Activated naive CD4-positive, alpha-beta T cell treated with anti-CD3 and anti-CD28 coated beads, Interleukin-2, amount 50 U/mL, for 16 hours (primary cell): ENCODE data around the gene DPP7.

ENCODE experiments used
- DNase-seq: peaks from one replicate; pipeline ENCODE4 v3.0.0-alpha.2; 2020

DPP7 gene

DNA sequence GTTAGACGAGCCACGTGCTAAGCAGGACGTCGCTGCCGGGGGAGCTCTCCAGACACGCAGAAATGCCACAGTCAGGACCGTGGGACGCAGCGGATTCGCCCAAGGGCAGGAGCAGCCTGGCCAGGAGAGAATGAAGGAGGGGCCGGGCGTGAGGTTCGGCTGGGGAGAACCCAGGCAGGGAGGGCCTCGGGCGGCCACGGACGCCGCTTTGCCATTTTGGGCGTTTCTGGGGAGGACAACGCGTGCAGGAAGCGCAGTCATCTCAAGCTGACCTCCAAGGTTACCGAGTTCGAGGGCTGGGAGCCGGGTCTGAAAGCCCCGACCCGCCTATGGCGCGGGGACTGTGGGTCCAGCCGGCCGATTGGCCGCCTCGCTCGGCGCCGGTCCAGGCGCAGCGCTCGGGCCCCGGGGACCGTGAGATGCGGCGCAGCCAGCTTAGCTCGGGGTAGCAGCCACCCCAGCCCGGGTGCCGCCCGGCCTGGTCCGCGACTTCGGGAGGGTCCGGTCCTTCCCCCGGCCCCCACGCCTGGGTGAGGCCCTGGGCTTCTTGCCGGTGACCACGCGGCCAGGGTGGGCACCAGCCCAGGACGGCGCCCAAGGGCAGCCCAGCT lies 28.5 kb downstream of the DPP7 start:
- peak; percentile 38 for DNase-seq

DNA sequence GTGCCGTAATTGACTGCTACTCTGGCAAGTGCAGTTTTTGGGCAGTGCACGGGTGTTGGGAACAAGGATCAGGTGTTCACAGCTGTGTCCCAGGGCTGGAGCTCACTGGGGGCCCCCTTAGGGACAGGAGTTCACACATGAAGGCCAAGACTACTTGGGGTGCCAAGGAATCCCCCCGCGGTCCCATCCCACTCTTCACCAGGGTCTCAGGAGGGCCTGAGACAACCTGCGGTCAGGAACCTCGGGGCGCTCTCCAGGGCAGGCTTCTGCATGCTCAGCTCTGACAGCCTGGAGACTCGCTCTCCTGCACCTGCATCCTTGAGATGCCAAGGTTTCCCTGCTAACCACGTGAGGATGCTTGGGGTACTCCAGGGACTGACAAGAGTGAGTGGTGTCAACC lies 30.0 kb downstream of the DPP7 start:
- no peak for DNase-seq

DNA sequence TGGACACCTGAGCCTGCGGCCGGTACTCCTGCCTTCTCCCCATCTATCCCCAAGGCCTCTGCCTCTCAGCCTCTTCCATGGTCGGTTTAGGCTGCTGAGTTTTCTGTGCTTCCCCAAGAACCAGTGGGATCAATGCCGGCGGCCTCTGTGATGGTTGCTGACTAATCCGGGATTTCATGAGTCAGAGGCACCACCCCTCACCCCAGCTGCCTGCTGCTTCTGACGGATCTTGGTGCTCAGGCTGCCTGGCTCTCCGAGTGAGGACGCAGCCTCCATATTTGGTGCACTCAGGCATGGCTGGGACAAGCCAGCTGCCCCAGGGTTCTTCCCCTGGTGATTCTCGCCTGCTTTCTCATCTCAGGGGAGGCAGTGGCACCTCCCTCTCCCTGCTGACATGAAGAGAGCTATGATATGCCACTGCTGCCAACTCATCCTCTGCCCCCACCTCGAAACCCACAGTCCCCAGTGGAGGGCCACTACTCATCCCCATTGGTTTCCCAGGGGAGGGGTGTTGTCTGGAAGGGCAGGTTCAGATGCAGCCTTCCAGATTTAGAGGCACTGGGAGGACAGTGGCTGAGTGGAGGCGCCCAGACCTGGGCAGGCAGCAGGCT lies 31.0 kb downstream of the DPP7 start:
- DNase-seq = no peak

DNA sequence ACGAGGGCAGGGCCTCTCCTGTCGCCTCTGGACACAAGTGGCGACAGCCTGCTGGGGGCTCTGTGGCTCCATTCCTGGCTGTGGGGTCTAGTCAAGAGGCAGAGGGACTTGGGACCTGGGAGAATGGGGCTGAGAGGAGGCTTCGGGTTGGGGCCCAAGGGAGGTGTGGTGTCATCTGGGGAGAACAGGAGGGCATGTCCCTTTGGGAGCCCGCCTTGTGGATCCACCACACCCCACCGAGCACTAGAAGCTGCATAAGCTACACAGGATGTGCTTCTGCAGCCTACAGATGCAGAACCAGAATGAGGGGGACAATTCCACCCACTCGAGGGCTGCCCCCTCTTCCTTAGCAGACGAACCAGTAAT lies 31.6 kb downstream of the DPP7 start:
- no peak for DNase-seq

DNA sequence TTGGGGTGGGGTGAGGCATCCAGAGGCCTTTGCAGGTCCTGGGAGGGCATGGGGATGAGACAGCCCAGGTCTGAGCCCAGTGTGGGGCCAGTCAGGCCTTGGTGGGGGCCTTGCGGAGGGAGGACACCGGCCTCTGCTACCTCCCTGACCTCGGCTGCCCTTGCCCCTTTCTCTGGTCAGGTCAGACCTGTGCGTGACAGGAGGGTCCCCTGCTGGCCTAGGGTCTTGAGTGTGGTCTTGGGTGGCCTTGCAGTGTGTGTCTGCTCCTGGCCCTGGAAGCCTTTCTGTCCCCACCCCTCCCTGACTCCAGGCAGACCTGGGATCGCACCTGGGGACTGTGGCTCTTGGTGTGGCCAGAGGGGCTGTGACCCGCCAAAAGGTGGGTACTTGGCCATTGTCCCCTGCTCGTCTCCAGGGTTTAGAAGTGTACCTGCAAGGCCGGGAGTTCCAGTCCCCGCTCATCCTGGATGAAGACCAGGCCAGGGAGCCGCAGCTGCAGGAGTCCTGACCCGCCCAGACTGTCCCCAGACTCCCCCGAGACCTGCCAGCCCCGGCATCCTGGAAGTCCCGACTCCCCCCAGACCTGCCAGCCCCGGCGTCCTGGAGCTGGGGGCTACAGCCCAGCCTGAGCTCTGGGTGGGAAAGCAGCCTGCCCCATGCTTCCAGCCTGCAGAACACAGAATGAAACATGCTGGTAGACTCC lies 32.2 kb downstream of the DPP7 start:
- no peak for DNase-seq

DNA sequence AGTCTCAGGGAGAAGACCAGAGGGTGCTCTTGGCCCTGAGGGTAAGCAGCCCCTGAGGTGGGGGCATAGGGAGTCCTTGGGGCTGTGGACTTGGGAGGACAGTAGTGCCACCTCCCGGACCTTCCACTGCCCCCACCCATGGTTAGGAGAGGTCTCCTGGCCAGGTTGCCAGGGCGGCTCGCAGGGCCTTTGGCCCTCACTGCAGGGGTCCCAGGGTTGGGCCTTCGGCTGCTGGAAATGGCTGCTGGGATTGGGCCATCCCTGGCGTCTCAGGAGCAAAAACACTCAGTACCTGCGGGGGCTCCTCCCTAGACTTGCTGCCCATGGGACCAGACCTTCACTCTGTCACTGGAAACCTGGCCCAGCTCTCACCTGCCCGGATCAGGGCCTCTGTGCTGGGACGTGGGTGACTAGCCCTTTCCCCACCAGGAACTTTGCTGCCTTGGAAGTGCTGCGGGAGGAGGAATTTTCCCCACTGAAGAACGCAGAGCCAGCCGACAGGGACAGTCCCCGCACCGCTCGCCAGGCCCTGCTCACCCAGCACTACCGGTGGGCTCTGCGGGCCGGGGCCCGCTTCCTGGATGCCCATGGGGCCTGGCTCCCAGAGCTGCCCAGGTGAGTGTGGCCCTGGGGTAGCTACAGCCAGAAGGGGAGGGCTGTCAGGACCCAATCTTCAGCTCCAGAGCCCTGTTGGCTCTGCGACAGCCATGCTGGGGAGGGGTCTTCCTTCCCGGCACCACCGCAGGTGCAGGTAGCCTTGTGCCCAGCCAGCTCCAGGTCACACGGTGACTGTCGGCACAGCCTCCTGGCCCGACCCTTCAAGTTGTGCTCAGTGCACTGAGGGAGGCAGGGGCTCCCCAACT lies 34.0 kb downstream of the DPP7 start:
- DNase-seq = no peak

DNA sequence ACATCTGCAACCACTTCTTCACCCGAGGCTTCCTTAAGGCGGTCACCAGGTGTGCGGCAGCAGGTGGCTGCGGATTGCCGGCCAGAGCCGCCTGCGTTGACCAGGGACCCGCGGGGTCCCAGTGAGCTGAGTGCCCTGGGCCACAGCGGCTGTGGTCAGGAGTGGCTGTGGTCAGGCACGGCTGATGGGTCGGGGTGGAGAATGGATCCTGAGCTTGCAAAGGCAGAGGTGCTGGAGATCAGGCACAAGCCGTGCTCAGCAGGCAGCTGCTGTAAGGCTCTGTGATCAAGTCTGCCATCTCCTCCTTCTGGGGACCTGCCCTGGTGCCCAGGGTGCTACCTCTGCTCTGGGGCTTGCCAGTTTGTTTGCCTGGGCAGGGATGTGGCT lies 35.1 kb downstream of the DPP7 start:
- DNase-seq = no peak

DNA sequence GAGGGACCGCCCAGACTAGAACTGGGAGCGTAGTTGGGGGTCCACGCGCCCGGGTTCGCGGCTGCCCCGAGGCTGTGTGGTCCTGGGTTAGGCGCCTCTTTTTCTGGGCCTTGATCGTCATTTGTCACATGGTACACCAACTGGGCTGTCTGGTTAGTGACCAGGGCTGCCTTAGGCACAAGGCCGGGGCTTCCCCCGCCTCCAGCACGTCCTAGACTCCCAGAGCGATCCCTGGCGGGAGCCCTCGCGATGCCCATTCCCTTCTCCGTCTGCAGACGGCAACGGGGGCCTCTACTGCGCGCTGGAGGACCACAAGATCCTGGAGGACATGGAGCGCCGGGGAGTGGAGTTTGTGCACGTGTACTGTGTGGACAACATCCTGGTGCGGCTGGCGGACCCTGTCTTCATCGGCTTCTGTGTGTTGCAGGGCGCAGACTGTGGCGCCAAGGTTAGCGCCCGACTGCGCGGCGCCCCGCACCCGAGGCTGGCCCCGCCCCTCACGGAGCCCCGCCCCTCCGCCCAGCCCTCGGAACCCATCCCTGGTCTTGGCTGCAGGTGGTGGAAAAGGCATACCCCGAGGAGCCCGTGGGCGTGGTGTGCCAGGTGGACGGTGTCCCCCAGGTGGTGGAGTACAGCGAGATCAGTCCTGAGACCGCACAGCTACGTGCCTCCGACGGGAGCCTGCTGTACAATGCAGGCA lies 35.7 kb downstream of the DPP7 start:
- no peak for DNase-seq

DNA sequence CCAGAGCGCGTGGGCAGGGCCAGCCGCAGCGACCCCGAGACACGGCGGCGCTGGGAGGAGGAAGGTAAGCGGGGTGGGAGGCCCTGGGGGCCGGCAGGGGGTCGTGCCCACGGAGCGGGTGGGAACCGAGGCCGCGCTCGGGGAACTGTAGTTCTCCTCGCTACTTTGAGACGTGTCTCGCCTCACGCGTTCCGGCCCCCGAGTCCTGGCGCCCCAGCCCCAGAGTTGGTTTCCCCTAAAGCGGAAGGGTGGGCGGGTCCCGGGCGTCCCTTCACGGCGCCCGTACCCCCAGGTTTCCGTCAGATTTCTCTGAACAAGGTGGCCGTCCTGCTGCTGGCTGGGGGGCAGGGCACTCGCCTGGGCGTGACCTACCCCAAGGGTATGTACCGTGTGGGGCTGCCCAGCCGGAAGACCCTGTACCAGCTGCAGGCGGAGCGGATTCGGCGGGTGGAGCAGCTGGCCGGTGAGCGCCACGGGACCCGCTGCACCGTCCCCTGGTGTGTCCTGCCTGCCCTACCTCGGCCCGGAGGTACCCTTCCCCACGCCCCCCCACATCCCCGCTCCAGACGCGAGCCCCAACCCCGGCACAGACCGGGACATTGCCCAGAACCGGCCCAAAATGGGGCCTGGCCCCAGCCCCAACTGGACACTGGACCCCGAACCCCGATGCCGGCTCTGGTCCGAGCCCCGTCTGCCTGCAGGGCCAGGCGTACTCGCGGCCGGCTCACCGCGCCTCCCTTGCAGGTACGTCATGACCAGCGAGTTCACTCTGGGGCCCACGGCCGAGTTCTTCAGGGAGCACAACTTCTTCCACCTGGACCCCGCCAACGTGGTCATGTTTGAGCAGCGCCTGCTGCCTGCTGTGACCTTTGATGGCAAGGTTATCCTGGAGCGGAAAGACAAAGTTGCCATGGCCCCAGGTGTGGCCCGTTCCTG lies 36.5 kb downstream of the DPP7 start:
- DNase-seq = peak; percentile 30

DNA sequence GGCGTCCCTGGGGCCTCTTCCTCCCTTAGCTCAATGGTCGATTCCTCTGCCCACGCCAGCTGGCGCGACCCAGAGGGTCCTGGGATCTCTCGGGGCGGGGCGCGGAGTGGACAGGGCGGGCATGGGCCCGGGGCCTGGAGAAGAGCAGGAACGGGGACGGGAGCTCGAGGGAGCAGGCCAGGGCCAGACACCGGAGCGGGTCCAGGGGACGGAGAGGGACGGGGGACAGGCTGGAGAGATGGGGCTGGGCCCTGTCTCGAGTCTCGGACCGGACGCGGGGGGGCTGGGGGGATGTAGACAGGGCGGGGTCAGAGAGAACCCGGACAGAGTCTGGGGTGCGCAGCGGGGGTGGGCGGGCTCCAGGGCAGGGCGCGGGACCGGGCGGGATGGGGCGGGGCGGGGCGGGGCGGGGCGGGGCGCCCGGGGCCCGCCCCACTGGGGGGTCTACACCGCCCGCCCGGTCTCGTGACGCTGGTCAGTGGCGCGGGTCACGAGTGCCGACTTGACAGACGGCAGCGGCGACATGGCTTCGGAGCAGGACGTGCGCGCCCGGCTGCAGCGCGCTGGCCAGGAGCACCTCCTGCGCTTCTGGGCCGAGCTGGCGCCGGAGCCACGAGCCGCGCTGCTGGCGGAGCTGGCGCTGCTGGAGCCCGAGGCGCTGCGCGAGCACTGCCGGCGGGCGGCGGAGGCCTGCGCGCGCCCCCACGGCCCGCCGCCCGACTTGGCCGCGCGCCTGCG lies 37.4 kb downstream of the DPP7 start, which contains the start of gene UAP1L1:
TSS of gene UAP1L1 (plus strand) at position 508 of the 738 bp plus-strand sequence. CDS start at position 524, 16 bp downstream.
- DNase-seq = peak; percentile 45

DNA sequence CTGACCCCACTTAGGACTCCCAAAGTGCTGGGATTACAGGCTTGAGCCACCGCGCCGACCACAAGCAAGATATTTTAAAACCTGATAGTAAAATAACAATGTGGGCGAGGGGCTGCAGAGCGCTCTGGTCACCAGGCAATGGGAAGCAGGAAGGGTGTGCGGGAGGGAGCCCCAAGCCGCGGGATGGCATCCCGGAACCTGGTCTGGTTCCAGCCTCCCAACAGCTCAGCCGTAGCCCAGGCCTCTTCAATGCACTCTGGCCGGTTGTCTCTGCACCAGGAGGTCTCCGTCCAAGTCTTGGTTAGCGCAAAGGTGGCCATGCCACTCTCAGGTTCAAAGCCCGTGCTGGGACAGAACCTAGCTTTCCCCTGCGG lies 37.9 kb downstream of the DPP7 start:
- no peak for DNase-seq

DNA sequence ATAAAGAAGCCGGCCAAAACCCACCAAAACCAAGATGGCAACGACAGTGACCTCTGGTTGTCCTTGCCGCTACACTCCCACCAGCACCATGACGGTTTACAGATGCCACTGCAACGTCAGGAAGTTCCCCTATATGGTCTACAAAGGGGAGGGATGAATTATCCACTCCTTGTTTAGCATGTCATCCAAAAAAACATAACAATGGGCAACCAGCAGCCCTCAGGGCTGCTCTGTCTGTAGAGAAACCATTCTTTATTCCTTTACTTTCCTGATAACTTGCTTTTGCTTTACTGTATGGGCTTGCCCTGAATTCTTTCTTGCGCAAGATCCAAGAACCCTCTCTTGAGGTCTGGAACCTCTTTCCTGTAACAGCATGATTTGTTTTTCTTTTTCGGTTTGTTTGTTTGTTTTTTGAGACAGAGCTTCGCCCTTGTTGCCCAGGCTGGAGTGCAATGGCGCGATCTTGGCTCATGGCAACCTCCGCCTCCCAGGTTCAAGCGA lies 39.2 kb downstream of the DPP7 start:
- DNase-seq = no peak

DNA sequence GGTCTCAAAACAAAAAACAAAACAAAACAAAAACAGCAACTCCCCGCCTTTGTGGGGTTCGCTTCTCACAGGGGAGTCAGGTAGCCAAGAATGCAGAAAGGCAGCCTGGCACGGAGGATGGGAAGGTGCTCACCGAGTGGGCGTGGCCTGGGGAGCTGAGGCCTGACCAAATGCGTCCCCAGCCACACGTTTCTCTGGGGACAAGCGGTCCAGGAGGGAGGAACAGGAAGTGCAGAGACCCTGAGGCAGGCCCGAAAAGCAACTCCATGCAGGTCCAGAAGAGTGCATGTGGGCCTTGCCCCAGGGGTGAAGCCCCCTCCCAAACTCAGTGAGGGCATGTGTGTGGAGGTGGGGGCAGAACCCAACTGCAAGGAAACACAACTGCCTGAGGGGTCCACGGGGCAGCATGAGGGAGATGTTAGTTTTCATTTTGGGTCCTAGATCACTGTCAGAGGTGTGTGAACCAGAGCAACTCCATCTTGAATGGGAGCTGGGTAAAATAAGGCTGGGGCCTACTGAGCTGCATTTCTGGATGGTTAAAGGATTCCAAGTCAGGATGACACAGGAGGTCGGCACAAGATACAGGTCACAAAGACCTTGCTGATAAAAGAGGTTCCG lies 39.8 kb downstream of the DPP7 start:
- DNase-seq = no peak

DNA sequence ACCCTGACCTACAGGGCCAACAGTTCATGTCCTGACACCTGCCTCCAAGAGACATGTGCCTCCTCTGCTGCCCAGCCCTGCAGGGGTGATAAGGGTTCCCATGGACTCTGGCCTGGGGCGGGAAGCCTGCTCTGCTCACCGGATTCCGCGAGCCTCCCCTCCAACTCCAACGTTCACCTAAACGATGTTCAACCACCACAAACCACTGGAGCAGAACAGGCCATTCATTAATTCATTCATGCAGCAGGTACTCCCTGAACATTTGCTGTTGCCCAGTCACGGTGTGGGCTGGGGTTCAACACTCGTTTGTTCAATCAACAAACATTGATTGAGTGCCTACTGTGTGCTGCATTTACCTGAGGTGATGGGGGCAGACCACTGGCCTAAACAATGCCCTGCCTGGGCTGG lies 40.5 kb downstream of the DPP7 start:
- no peak for DNase-seq

DNA sequence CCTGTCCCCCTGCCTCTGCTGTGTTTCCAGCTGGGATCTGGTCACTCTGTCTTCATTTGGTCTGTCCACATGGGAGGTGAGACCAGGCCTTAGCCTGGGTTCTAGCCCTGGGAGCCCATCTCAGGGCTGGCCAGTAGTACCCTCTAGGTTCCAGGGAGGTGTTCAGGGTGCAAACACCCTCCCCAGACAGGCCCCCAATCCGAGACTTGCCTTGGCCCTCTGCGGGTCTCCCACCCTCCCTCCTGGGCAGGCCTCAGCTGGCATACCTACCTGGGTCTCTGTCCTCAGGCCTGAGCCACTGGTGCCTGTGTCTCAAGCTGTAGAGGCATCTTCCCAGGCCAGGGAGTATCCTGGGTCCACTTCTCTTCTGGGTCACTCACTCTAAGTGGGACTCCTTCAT lies 43.3 kb downstream of the DPP7 start:
- no peak for DNase-seq

DNA sequence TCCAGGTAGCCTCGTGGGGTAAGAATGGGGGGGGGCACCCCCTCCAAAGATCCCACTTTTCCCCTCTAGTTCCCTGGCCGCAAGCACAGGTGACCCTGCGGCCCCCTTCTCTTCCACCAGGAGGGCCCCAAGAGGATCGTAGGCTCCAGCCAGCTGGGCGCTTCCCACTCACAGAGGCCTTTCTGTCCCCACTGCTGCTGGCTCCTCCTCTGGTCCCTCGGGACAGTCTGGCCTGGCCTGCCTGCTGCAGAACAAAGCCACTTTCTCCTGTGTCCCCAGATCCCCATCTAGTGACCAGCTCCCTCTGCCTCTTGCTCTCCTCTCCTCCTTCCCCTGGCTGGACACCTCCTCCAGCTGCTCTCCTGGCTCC lies 43.6 kb downstream of the DPP7 start:
- no peak for DNase-seq

DNA sequence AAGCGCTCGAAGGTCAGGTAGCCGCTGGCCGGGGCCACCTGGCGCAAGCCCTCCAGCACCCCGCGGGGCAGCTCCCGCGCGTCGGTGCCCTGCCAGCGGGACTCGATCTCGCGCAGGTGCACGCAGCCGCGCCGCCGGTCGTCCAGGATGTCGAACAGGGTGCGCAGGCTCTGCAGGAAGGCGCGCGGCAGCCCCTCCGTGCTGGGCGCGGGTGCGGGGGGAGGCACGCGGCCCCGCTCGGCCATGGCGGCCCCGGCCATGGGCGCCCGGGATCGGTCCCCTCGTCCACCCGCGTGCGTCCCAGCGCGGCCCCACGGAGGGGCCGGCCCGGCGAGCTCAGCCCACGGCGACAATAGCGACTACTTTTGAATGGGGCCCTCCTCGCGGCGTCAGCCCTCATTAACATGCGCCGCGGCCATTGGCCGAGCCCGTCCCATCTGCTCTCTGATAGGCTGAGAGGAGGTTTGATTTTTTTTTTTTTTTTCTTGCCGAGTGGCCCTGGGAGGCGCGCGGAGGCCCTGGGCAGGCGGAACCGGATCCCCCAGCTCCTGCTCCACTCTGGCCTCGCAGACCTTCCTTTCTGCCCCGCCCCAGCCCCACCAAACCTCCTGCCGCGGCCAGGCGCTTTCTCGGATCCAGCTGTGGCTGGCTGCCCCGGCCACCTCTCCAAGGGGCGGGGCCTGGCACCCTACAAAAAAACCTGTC lies 44.2 kb downstream of the DPP7 start, which contains the start of gene SAPCD2:
TSS of gene SAPCD2 (minus strand) at position 357 of the 705 bp plus-strand sequence. CDS start at position 260, 97 bp downstream.
- DNase-seq = peak; percentile 85

DNA sequence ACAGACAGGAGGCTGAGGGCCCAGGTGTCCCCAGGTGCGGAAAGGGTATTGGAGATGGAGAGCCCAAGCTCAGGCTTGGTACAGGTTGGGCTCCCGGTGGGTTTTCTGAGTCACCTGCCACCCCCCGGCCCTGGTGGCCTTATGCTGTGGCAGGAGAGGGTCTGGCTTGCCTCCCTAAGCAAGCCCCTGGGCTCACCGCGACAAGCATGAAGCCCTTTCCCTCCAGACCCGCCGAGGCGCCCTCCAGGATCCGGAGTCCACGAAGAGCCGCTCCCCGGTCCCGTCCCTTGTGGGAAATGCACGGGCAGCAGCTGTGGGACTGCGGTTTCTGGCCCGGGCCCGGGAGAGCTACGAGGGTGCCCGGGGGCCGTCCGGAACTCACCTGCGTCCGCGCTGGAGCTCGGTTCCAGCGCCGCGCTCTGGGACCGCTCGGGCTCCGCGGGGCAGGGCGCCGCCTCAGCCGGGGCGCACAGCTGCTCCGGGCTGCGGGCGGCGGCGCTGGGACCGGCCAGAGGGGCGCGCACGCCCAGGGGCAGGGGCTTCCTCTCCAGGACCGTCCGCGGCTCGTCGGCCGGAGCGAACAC lies 44.9 kb downstream of the DPP7 start:
- no peak for DNase-seq
